Stimulated activated CD8-positive, alpha-beta memory T cell treated with anti-CD3 and anti-CD28 coated beads, Interleukin-7, amount 100 ng/mL, for 1 hour (primary cell): ENCODE data around the gene L1TD1.
"Not testable (repeated sequence)": the region's sequence is repeated elsewhere in the genome, so short reads cannot be mapped to it uniquely, and the experiment has no call there.

Experiments
- DNase-seq, 2 donors: peaks; one replicate each; pipeline ENCODE4 v3.0.0-alpha.2; 2020; ENCODE audit warnings: low read depth in 2 of 2

L1TD1 gene

GRCh38 chr1:62234688-62235087 lies 40.0 kb downstream of the L1TD1 start:
- DNase-seq: no peak

- DNase-seq: no peak
Observed at GRCh38 chr1:62235576-62235975, 40.9 kb downstream of the L1TD1 start.

- no peak for DNase-seq
Observed at GRCh38 chr1:62237361-62237760, 42.7 kb downstream of the L1TD1 start.

- DNase-seq: no peak
Observed at GRCh38 chr1:62237950-62238374, 43.3 kb downstream of the L1TD1 start.

- no peak for DNase-seq
Observed at GRCh38 chr1:62238507-62238906, 43.9 kb downstream of the L1TD1 start.

- not testable (repeated sequence) for DNase-seq
Observed at GRCh38 chr1:62239652-62240403, 45.2 kb downstream of the L1TD1 start.

GRCh38 chr1:62240651-62241370 lies 46.2 kb downstream of the L1TD1 start:
- no peak for DNase-seq

GRCh38 chr1:62241371-62242131 lies 46.9 kb downstream of the L1TD1 start:
- no peak for DNase-seq

- DNase-seq: not testable (repeated sequence)
Observed at GRCh38 chr1:62244380-62244779, 49.7 kb downstream of the L1TD1 start.

- no peak for DNase-seq
Observed at GRCh38 chr1:62245201-62245600, 50.6 kb downstream of the L1TD1 start.

- DNase-seq: no peak
Observed at GRCh38 chr1:62247391-62248168, 52.9 kb downstream of the L1TD1 start.

- DNase-seq: no peak
Observed at GRCh38 chr1:62250126-62250726, 55.6 kb downstream of the L1TD1 start.

GRCh38 chr1:62259551-62259950 lies 64.9 kb downstream of the L1TD1 start:
- DNase-seq: no peak

- DNase-seq: no peak
Observed at GRCh38 chr1:62260688-62261087, 66.0 kb downstream of the L1TD1 start.
